Right atrium auricular region (tissue), 2 donors: Measurements from ENCODE around the gene ZNF674. TPM values are rescaled to one million over a fixed set of nuclear protein-coding genes. Genes with fewer than 3 reads are reported as not detected.
"Not testable (repeated sequence)": the region's sequence is repeated elsewhere in the genome, so short reads cannot be mapped to it uniquely, and the experiment has no call there.

Experiments
- DNase-seq: peaks from one replicate; pipeline ENCODE4 v3.0.0-alpha.2; 2019; ENCODE audit warnings: low spot score
- H3K27ac ChIP-seq, 2 donors: fragments of 200-600 bp; sonication (generic); 1 replicate in 1 of 2; 2 replicates in 1 of 2; pipeline ENCODE4 v1.5.1; 2016 to 2019
- H3K27me3 ChIP-seq, 2 donors: fragments of 200-600 bp; sonication (generic); one replicate each; pipeline versions ENCODE4 v1.5.1 to v1.6.0; 2017 to 2019
- H3K36me3 ChIP-seq: fragments of 200-600 bp; sonication (generic); one replicate; pipeline ENCODE4 v1.5.1; 2016
- H3K4me1 ChIP-seq, 2 donors: fragments of 200-600 bp; sonication (generic); one replicate each; pipeline versions ENCODE4 v1.5.1 to v1.6.0; 2017 to 2019
- H3K4me3 ChIP-seq, 2 donors: fragments of 200-600 bp; sonication (generic); 1 replicate in 1 of 2; 2 replicates in 1 of 2; pipeline ENCODE4 v1.5.1; 2017 to 2019; ENCODE audit warnings: mild to moderate bottlenecking in 1 of 2, moderate library complexity in 1 of 2
- H3K9me3 ChIP-seq, 2 donors: fragments of 200-600 bp; sonication (generic); one replicate each; pipeline ENCODE4 v1.5.1; 2019
- total RNA-seq, 2 donors: library from RNA; depleted of rRNA; stranded (reverse); fragments of >200 nt; gene quantifications; one replicate each; pipeline ENCODE4 v1.1.0, GENCODE V29; 2016
- TF ChIP-seq, protein P1 (sequence below), 2 donors: fragments of 200-600 bp; sonication (generic); IDR thresholded peaks; one replicate each; pipeline ENCODE4 v1.5.1; 2019; ENCODE audit warnings: antibody characterized with exemption in 2 of 2

Gene ZNF674
- total RNA-seq, 2 donors from 2014 or later: 2.4 to 2.9 TPM

DNA sequence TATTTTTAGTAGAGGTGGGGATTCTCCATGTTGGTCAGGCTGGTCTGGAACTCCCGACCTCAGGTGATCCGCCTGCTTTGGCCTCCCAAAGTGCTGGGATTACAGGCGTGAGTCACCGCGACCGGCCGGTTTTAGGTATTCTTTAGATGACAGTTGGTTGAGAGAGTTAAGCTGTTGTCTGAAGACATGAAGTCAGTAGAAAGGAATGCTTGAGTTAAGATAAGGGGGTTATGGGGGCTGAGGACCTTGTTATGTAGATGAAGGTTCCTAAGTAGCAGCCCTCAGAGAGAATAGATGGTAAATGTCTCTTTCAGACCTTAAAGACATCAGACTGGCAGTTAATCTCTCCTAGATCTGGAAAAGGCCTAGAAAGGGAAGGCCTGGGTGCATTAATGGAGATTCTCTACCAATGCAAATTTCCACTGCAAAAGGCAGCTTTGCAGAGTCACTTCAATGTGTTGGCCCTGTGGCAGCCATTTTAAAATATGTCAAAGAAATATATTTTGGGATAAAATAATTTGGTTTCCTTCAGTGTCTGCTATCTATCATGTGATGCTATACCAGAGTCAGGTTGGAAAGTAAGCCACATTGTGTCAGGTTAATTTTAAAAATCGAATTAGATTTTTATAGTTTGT is 6.4 kb upstream of the ZNF674 start:
- no peak overlapping the region for H3K27ac ChIP-seq
- H3K4me3 ChIP-seq: no peak overlapping the region
- no peak for DNase-seq
- H3K4me1 ChIP-seq: peaks cover 0 to 7% of the 10 kb centered on the region in 2 donors
- H3K9me3 ChIP-seq: no peaks in the 10 kb centered on the region
- TF ChIP-seq, protein P1, sequence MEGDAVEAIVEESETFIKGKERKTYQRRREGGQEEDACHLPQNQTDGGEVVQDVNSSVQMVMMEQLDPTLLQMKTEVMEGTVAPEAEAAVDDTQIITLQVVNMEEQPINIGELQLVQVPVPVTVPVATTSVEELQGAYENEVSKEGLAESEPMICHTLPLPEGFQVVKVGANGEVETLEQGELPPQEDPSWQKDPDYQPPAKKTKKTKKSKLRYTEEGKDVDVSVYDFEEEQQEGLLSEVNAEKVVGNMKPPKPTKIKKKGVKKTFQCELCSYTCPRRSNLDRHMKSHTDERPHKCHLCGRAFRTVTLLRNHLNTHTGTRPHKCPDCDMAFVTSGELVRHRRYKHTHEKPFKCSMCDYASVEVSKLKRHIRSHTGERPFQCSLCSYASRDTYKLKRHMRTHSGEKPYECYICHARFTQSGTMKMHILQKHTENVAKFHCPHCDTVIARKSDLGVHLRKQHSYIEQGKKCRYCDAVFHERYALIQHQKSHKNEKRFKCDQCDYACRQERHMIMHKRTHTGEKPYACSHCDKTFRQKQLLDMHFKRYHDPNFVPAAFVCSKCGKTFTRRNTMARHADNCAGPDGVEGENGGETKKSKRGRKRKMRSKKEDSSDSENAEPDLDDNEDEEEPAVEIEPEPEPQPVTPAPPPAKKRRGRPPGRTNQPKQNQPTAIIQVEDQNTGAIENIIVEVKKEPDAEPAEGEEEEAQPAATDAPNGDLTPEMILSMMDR (IDR thresholded peaks at IDR 0.05): no peak
- H3K36me3 ChIP-seq: no peaks in the 10 kb centered on the region
- no peaks in the 10 kb centered on the region for H3K27me3 ChIP-seq

DNA sequence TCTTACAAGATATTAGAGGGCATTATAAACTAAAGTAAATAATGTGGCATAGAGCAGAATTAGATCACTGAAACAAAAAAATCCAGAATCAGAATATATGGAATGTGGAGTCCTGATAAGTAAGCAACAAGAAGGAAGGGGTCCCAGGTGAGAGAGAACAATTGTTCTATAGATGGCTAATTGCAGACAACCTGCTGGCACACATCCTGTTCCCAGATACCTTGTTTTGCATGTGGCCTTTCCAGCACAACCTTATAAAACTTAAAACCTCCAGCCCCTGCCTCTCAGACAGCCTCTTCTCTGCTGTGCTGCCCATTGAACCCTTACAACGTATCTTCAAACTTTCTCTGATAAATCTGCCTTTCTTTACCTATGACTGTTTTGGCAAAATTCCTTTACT is 4.7 kb upstream of the ZNF674 start:
- TF ChIP-seq, protein P1 (IDR thresholded peaks at IDR 0.05): no peak
- H3K4me1 ChIP-seq: peaks cover 0 to 11% of the 10 kb centered on the region in 2 donors
- DNase-seq: no peak
- no peaks in the 10 kb centered on the region for H3K36me3 ChIP-seq
- no peak overlapping the region for H3K27ac ChIP-seq
- no peaks in the 10 kb centered on the region for H3K9me3 ChIP-seq
- no peaks in the 10 kb centered on the region for H3K27me3 ChIP-seq
- no peak overlapping the region for H3K4me3 ChIP-seq

DNA sequence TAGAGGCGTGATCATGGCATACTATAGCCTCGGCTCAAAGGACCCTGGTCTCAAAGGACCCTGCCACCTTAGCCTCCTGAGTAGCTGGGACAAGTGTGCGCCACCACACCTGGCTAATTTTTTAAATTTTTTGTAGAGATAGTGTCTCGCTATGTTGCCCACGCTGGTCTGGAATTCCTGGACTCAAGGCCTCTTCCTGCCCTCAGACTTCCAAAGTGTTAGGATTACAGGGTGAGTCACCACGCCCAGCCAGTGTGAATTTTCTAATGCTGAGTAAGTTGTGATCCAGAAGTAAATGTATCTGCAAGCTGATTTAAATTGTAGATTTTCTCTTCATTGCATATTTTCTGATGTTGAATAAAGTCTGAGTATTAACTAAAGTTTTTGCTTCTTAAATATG is 2.6 kb upstream of the ZNF674 start:
- Histone ChIP-seq H3K27me3 (no peaks in the 10 kb centered on the region), H3K9me3 (no peaks in the 10 kb centered on the region), H3K27ac (no peak overlapping the region), H3K36me3 (no peaks in the 10 kb centered on the region), H3K4me3 (no peak overlapping the region), H3K4me1 (peaks cover 0 to 11% of the 10 kb centered on the region in 2 donors)
- no peak for DNase-seq
- TF ChIP-seq, protein P1 (IDR thresholded peaks at IDR 0.05): no peak

DNA sequence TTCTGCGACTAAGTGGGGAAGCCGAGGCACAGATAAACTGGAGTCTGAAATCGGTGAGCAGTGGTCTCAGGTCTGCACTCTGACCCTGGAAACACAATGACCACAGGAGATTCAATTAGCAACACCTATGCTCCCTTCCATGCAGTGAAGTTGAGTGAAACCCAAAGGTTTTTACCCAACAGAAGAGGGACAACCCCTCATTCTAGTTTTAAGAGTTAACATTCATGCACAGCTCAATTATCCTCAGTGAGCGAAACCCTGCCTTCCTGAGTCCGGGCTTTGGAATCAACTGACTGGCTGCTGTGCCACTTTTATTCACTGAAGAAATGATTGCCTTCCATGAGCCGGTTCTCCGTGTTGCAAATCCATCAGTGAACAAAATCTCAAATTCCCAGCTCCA is 694 bp downstream of the ZNF674 start:
- H3K27me3 ChIP-seq, DNase-seq, H3K9me3 ChIP-seq, H3K36me3 ChIP-seq: not testable (repeated sequence)
- Histone ChIP-seq H3K4me1 (peaks cover 0 to 11% of the 10 kb centered on the region in 2 donors), H3K27ac (peak overlapping the region; percentile 79 to 81), H3K4me3 (peak overlapping the region; percentile 67 to 75)

DNA sequence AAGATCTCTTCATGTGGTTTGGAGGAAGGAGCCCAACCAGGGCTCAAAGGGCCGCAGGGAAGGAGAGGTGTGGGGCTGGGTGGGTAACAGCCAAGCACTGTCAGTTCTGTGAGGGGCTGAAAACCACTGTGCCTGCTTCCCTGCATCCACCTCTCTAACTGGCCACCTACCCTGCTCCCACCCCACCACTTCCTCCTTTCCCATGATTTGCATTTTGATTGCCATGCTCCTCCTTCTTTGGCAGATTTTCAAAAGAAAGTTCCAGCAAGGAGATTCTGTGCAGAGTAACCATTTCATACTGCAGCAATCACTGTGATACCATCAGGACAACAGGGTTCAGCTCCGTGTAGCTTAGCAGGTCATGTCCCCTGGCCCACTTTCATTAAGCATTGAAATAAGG is 1.8 kb downstream of the ZNF674 start:
- no peaks in the 10 kb centered on the region for H3K36me3 ChIP-seq
- TF ChIP-seq, protein P1 (IDR thresholded peaks at IDR 0.05): no peak
- no peaks in the 10 kb centered on the region for H3K9me3 ChIP-seq
- DNase-seq: no peak
- no peak overlapping the region for H3K4me3 ChIP-seq
- no peaks in the 10 kb centered on the region for H3K27me3 ChIP-seq
- peaks cover 0 to 11% of the 10 kb centered on the region in 2 donors for H3K4me1 ChIP-seq
- no peak overlapping the region for H3K27ac ChIP-seq

DNA sequence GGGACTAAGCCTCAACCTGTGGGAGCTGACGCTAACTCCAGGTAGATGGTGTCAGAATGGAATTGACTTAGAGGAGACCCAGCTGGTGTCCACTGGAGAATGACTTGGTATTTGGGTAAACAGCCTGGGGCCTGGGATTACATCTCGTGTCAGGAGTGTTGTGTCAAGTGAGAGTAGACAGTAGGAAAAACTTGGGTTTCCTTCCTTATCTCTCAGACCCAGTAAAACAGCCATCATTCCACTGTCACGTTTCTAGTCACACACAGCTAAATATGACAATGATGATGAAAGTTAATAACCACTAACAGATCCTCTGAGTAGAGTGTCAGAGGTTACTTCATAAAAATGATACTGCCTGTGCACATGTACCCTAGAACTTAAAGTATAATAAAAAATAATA is 13.8 kb downstream of the ZNF674 start:
- Histone ChIP-seq H3K4me1 (no peaks in the 10 kb centered on the region), H3K36me3 (no peaks in the 10 kb centered on the region), H3K4me3 (no peak overlapping the region), H3K27me3 (no peaks in the 10 kb centered on the region), H3K27ac (no peak overlapping the region), H3K9me3 (no peaks in the 10 kb centered on the region)
- TF ChIP-seq, protein P1 (IDR thresholded peaks at IDR 0.05): no peak
- no peak for DNase-seq

DNA sequence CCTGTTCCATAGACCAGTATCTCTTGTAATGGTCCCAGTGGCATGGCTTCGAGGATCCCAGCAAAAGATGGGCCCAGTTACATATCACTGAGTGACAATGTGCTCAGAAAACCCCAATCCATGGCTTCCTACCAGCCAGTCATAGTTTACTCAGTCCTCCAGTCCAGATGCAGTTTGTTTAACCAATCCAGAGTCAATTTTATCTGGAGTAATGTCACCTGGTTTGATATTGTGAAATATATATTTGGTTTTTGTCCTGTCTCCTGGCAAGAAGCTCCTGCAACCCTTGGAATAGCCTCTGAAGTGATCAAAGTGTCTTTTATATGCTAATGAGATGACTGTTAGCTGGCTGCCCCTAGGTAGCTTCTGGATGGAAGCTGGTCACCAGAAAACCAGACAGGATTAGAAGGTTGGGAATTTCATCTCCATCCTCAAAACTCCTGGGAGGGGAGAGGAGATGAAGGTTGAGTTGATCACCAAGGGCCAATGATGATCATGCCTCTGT is 14.8 kb downstream of the ZNF674 start:
- not testable (repeated sequence) for H3K4me3 ChIP-seq, H3K27ac ChIP-seq, H3K27me3 ChIP-seq, H3K4me1 ChIP-seq, H3K36me3 ChIP-seq, DNase-seq, H3K9me3 ChIP-seq

DNA sequence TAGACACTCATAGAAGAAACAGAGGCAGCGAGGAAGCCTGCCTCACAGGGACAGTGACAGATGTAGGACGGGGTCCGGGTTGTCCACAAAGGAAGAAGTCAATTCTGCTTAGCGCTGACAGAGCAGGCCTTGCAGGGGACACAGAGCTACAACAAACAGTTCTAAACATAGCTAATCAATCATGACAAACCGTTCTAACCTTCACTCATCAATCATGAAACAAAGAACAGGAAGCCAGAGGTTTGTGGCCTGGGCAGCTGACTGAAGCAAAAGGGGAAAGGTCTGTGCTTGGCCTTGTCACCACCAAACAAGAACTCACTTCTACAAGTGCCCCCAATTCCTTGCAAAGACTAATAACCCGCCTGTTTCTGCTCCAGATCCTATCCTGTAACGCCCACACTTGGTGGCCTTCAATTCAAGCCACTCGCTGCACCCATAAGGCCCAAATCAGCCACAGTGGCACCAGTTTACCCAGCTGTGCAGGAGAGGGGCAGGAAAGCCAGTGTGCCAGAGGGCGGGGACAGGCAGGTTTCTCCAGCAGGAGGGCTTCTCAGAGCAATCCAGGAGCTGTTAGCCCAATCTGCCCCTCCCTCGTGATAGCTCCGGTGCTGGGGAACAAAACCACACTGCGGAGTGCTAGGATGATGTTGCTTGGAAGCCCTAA is 15.3 kb downstream of the ZNF674 start:
- not testable (repeated sequence) for H3K4me1 ChIP-seq, H3K36me3 ChIP-seq, H3K27ac ChIP-seq, H3K4me3 ChIP-seq, DNase-seq, H3K9me3 ChIP-seq, H3K27me3 ChIP-seq

DNA sequence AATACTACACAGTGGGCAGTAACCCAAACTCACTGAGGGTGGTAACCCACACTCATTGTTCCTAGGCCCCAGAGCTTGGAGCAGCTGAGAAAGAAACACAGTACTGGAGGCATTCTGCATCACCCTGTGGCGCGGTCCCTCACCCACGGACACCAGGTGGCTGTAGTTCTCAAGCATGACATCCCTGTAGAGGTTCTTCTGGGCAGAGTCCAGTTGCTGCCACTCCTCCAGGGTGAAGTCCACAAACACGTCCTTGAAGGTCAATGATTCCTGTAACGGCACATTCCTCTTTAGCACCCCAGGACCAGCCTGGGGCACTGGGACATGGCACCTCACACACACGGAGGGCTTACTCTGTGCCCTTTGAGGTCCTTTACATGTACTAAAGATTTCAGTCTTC is 16.6 kb downstream of the ZNF674 start:
- not testable (repeated sequence) for H3K27me3 ChIP-seq, H3K27ac ChIP-seq, H3K36me3 ChIP-seq, DNase-seq, H3K4me3 ChIP-seq, H3K4me1 ChIP-seq, H3K9me3 ChIP-seq
